Thyroid gland (tissue), 4 donors: ENCODE data around the gene ELAVL2. TPM values are rescaled to one million over a fixed set of nuclear protein-coding genes. Genes with fewer than 3 reads are reported as not detected.

ENCODE experiments used
- DNase-seq, 2 donors: peaks; one replicate each; pipeline ENCODE4 v3.0.0-alpha.2; 2019
- H3K27ac ChIP-seq, 3 donors: fragments of 200-600 bp; sonication (generic); 1 replicate in 2 of 3; 2 replicates in 1 of 3; pipeline ENCODE4 v1.5.1; 2016 to 2019; ENCODE audit warnings: mild to moderate bottlenecking in 1 of 3, moderate library complexity in 1 of 3
- H3K27me3 ChIP-seq: fragments of 200-600 bp; sonication (generic); one replicate; pipeline ENCODE4 v1.5.1; 2019
- H3K36me3 ChIP-seq, 2 donors: fragments of 200-600 bp; sonication (generic); one replicate each; pipeline ENCODE4 v1.5.1; 2016 to 2019
- H3K4me1 ChIP-seq, 2 donors: fragments of 200-600 bp; sonication (generic); one replicate each; pipeline ENCODE4 v1.5.1; 2017 to 2019
- H3K4me3 ChIP-seq, 3 donors: fragments of 200-600 bp; sonication (generic); replicated peaks in 1 of 3; 1 replicate in 2 of 3; 2 replicates in 1 of 3; pipeline ENCODE4 v1.5.1; 2016; ENCODE audit warnings: mild to moderate bottlenecking in 1 of 3
- H3K9me3 ChIP-seq: fragments of 200-600 bp; sonication (generic); one replicate; pipeline ENCODE4 v1.5.1; 2017
- POLR2A ChIP-seq, 2 donors: fragments of 450-650 bp; IDR thresholded peaks; one replicate each; pipeline ENCODE4 v1.6.1; 2017; ENCODE audit warnings: antibody characterized with exemption in 2 of 2, mild to moderate bottlenecking in 2 of 2, moderate library complexity in 1 of 2
- WGBS, 2 donors: methylation state at CpG; one replicate each; pipeline ENCODE4 v1.1.5; 2017; 5-methylcytosine and 5-hydroxymethylcytosine counted together
- intact Hi-C: fragments of 100-400 bp; cut with DNase I; formaldehyde crosslinking; loops from one replicate; pipeline ENCODE4 v1.15.1; 2023
- total RNA-seq, 4 donors: library from RNA; depleted of rRNA; stranded (reverse); fragments of >200 nt; gene quantifications; one replicate each; pipeline ENCODE4 v1.2.3, GENCODE V29; 2016
- TF ChIP-seq, protein P1 (sequence below), 6 experiments: fragments of 200-600 bp in 3 of 6; fragments of 450-650 bp in 3 of 6; sonication (generic) in 3 of 6; IDR thresholded peaks; one replicate each; pipeline ENCODE4 v1.5.1; 2016 to 2019; ENCODE audit warnings: antibody characterized with exemption in 6 of 6, mild to moderate bottlenecking in 2 of 6, inconsistent platforms in 1 of 6, moderate library complexity in 1 of 6

The ELAVL2 gene
- total RNA-seq, 4 donors from 2014 or later: 0.24 to 0.33 (median 0.27) TPM; not detected in 1

DNA sequence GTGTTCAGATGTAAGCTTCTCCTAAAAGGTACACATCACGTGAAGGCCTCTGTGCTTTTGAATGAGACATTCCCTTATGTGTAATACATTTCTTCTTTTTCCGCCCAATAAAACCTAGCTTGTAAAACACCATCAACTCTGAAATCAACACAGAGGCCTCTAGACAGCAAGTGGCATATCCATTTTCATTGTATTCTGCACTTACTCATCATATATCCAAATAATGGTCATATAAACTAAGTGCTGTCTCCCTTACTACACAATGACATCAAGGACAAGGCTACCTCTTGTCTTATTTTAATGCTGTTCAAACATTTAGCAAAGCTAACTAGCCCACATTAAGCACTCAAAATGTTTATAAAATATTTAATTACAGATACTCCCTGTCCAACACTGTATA lies 108.5 kb downstream of the ELAVL2 start:
- Histone ChIP-seq H3K27ac (no peak overlapping the region), H3K4me1 (no peaks in the 10 kb centered on the region), H3K36me3 (no peaks in the 10 kb centered on the region), H3K4me3 (no peak overlapping the region), H3K27me3 (no peaks in the 10 kb centered on the region), H3K9me3 (no peaks in the 10 kb centered on the region)
- no peak for DNase-seq
- WGBS, 2 donors: 88 to 92% methylated on average over 2 of the region's 2 CpGs
- intact Hi-C loops: no loop called here
- no peak for TF ChIP-seq POLR2A (IDR thresholded peaks at IDR 0.05)
- TF ChIP-seq, protein P1, sequence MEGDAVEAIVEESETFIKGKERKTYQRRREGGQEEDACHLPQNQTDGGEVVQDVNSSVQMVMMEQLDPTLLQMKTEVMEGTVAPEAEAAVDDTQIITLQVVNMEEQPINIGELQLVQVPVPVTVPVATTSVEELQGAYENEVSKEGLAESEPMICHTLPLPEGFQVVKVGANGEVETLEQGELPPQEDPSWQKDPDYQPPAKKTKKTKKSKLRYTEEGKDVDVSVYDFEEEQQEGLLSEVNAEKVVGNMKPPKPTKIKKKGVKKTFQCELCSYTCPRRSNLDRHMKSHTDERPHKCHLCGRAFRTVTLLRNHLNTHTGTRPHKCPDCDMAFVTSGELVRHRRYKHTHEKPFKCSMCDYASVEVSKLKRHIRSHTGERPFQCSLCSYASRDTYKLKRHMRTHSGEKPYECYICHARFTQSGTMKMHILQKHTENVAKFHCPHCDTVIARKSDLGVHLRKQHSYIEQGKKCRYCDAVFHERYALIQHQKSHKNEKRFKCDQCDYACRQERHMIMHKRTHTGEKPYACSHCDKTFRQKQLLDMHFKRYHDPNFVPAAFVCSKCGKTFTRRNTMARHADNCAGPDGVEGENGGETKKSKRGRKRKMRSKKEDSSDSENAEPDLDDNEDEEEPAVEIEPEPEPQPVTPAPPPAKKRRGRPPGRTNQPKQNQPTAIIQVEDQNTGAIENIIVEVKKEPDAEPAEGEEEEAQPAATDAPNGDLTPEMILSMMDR (IDR thresholded peaks at IDR 0.05): no peak

DNA sequence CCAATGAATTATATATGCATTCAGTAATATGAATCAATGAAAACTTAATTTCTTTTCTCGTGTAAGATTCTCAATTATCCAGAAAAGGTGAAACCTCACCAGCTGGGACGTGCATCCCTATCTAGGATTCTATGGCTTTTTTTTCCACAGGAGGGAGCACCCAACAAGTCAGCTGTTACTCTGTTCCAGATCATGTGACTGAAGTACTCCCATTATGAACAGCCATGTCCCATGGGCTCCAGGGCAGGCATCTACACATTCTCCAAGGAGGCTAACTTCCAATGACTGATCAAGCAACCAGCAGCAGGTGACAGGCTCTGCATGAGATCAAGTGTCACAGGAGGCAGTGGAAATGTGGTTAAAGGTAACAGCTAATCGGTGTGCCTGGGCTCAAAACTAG lies 118.8 kb downstream of the ELAVL2 start:
- Histone ChIP-seq H3K9me3 (no peaks in the 10 kb centered on the region), H3K36me3 (no peaks in the 10 kb centered on the region), H3K27me3 (no peaks in the 10 kb centered on the region), H3K4me1 (no peaks in the 10 kb centered on the region), H3K4me3 (no peak overlapping the region), H3K27ac (no peak overlapping the region)
- WGBS, 2 donors: 91 to 93% methylated on average over 3 of the region's 3 CpGs
- intact Hi-C loops: no loop called here
- no peak for TF ChIP-seq POLR2A (IDR thresholded peaks at IDR 0.05)
- TF ChIP-seq, protein P1 (IDR thresholded peaks at IDR 0.05): no peak
- no peak for DNase-seq

DNA sequence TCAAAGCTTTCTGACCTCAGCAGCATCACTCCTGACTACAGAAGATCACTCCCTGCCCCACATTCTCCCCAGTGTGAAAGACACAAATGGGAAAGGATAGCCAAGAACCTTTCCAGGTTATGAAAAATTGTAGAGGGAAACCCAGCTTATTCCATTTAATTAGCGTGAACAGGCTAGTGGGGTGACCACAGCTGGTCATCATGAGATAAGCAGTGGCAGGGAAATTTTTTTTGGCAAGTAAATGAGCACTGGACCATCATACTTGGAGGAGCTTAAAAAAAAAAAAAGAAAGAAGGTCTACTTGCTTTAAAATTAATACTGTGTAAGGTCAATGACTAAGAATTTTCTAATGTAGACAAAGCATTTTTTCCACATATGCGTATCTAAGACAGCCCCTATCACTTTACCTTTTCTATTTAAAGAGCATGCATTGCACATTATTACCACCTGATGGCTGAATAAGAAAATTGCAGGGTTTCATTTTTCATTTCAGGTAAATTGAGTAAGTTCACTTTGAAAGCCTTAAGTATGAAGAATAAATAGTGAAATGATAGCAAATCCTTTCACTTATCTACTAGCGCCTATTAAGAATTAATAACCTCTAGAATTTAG lies 123.6 kb downstream of the ELAVL2 start:
- TF ChIP-seq POLR2A (IDR thresholded peaks at IDR 0.05): no peak
- TF ChIP-seq, protein P1 (IDR thresholded peaks at IDR 0.05): no peak

DNA sequence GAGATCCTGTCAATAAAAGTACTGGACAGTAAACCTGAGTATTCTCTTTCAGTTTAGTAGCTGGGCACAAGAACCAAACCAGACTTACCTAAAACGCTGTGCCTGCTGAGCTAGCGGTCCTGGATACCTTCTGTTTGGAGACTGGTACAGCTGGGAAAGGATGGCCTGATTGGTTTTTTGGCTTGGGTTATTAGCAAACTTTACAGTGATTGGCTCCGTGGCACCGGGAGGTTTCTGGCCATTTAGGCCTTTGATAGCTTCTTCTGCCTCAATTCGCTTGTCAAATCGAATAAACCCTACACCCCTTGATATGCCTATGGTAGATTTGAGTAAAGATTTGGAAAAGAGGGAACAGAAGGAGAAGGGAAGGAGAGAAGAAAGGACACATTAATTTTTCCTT lies 124.7 kb downstream of the ELAVL2 start:
- no peak for DNase-seq
- TF ChIP-seq, protein P1 (IDR thresholded peaks at IDR 0.05): no peak
- no peak for TF ChIP-seq POLR2A (IDR thresholded peaks at IDR 0.05)
- no peaks in the 10 kb centered on the region for H3K27me3 ChIP-seq
- no peaks in the 10 kb centered on the region for H3K4me1 ChIP-seq
- no peak overlapping the region for H3K4me3 ChIP-seq
- no peaks in the 10 kb centered on the region for H3K9me3 ChIP-seq
- intact Hi-C loops: no loop called here
- H3K36me3 ChIP-seq: no peaks in the 10 kb centered on the region
- H3K27ac ChIP-seq: no peak overlapping the region
- WGBS, 2 donors: 95 to 97% methylated on average over 6 of the region's 6 CpGs

More for the DNA sequence above, 123.6 kb downstream of the ELAVL2 start:
- H3K27ac ChIP-seq: no peak overlapping the region
- H3K4me1 ChIP-seq: no peaks in the 10 kb centered on the region
- no peak overlapping the region for H3K4me3 ChIP-seq
- DNase-seq: no peak
- intact Hi-C loops: no loop called here
- H3K36me3 ChIP-seq: no peaks in the 10 kb centered on the region
- 91 to 92% methylated on average over 3 of the region's 3 CpGs for WGBS, 2 donors
- no peaks in the 10 kb centered on the region for H3K9me3 ChIP-seq
- H3K27me3 ChIP-seq: no peaks in the 10 kb centered on the region

DNA sequence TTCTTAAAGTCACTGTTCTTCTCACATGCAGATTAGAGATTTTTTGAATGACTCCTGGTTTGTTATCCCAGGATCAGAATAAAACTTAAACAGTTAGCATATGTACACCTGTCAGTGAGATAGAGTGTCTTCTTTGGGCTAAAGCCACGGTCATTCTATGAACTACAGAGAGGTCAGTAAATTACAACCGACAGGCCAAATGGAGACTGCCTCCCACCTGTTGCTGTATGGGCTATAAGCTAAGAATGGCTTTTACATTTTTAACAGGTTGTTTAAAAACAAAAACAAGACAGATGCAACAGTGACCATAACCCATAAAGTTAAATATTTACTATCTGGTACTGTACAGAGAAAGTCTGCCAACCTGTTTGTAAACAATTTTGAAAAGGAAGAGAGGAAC lies 125.7 kb downstream of the ELAVL2 start:
- no peaks in the 10 kb centered on the region for H3K36me3 ChIP-seq
- H3K4me3 ChIP-seq: no peak overlapping the region
- DNase-seq: no peak
- H3K27ac ChIP-seq: no peak overlapping the region
- intact Hi-C loops: no loop called here
- TF ChIP-seq, protein P1 (IDR thresholded peaks at IDR 0.05): no peak
- no peak for TF ChIP-seq POLR2A (IDR thresholded peaks at IDR 0.05)
- H3K27me3 ChIP-seq: no peaks in the 10 kb centered on the region
- no peaks in the 10 kb centered on the region for H3K4me1 ChIP-seq
- H3K9me3 ChIP-seq: no peaks in the 10 kb centered on the region
- 80 to 87% methylated on average over 2 of the region's 2 CpGs for WGBS, 2 donors
